NCI-H2196 treated with DMSO at 0.1 percent for 48 hours (cell line): Measurements from ENCODE around the gene HNRNPA3.

ENCODE experiments used
- DNase-seq: peaks from one replicate; lab custom pipeline; 2025; ENCODE audit not compliant: unreplicated experiment; lab: John Stamatoyannopoulos, UW

The HNRNPA3 gene

GRCh38 chr2:177271981-177272666, 59.5 kb downstream of the HNRNPA3 start:
- no peak for DNase-seq

GRCh38 chr2:177272765-177273164, 60.2 kb downstream of the HNRNPA3 start:
- DNase-seq = no peak

DNA sequence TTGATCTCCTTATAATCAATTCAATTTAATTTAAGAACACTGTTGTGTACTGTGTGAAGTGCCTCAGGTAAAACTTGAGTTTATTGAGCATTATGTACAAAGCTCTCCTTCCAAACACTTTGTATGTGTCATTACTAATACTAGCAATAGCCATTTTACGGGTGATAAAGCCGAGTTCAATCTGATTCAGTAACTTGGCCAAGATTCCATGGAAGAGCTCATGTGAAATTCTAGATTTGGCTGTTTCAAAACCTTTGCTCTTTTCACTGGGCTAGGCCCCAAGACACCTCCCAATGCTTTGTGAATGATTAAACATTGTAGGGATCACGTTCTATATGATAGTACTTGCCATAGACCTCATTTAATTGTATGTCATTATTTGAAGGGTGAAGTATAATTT, 60.8 kb downstream of the HNRNPA3 start:
- DNase-seq = no peak
